Measurements from ENCODE around the gene MRPS10. TPM values are rescaled to one million over a fixed set of nuclear protein-coding genes. Genes with fewer than 3 reads are reported as not detected.
A peak's percentile ranks its signal among the peaks of the same experiment; 100 is the strongest.

Gene MRPS10
- total and polyA plus RNA-seq, 4 experiments from 2014 or later, result 22.6 to 57.5 (median 32.7) TPM

DNA sequence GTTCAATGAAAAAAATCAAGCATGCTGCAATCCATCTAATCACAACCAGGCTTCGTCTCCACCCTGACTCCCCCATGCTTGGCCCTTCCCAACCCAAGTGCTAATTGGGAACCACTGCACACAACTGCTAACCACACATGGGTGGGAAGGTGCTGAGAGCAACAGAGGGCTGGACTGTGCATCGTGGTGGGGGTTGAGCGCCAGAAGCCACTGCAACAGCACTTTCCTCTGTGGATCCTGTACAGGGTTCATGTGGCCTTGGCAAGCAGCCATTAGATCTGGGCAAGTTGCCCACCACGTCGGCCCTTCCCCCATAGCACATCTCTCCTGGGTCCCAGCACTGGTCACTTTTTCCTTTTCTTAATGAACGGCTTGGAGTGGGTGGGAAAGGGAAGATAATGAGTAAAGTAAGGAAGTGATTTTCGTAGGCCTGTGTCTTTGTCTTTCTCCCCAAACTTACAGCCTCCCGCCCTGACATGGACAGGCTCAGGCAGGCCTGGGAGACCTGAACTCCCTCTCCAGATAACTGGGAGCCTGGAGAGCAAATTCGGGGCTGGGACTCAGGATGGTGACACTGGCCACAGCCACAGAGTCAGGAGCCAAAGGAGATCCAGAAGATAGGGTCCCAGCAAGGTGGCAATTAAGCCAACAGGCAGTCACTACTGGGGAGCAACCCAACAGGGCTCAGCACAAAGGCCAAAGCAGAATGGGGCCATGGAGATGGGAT is 34.4 kb upstream of the MRPS10 start:
- no peaks in the 10 kb centered on the region for H3K27me3 Mint-ChIP-seq
- H3K4me1 Mint-ChIP-seq, result no peaks in the 10 kb centered on the region
- Histone ChIP-seq H3K9me3 (ENCODE audit: control insufficient read depth in 1 of 2, low read length in 2 of 2) (no peaks in the 10 kb centered on the region), H3K27ac (ENCODE audit: low read depth, low read length) (no peak overlapping the region), H3K36me3 (ENCODE audit: insufficient read depth, low read length) (peaks cover 50% of the 10 kb centered on the region), H3K4me3 (ENCODE audit: low read length in 2 of 2) (no peak overlapping the region), H3K27me3 (ENCODE audit: insufficient read depth, low read length) (no peaks in the 10 kb centered on the region), H3K4me1 (ENCODE audit: insufficient read depth, low read length) (no peaks in the 10 kb centered on the region)
- POLR2A ChIA-PET (ENCODE audit: partially characterized antibody), result no interaction called here
- peak overlapping the region in 2 of 7 donors; percentile 29 to 57 for H3K27ac Mint-ChIP-seq
- no peaks in the 10 kb centered on the region for H3K9me3 Mint-ChIP-seq
- peaks cover 47 to 87% of the 10 kb centered on the region in 2 donors for H3K36me3 Mint-ChIP-seq
- DNase-seq, result no peak
- H3K4me3 Mint-ChIP-seq, result peak overlapping the region in 1 of 8 donors; percentile 21
- CTCF ChIA-PET (ENCODE audit: partially characterized antibody), result interaction anchor here (1.6 kb wide), 2 partner anchors 295 kb away, joined by 5 to 10 read pairs; no protein-coding TSS in a partner anchor
- intact Hi-C loops (cut with micrococcal nuclease), result no loop called here

DNA sequence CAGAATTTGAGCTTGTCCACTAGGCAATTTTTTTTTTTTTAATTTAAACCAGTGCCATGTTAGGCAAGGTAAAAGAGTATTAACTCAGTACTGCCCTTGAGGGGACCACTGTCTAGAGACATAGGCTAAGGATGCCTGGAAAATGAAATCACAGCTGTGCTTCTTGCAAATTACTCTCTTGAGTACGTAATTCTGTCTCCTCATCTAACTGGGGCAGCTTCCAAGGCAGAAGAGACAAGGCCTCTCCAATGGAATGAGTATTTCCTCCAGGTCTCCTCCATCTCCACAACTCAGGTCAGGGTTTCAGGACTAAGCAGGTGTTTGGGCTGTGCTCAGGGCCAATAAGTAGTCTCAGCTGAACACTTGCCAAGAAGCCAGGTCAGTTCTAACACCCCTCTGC is 33.8 kb upstream of the MRPS10 start:
- ChIA-PET CTCF (ENCODE audit: partially characterized antibody) (interaction anchor here (1.6 kb wide), 1 partner anchor 296 kb away, joined by 5 read pairs; no protein-coding TSS in a partner anchor), POLR2A (ENCODE audit: partially characterized antibody) (no interaction called here)
- no peaks in the 10 kb centered on the region for H3K4me1 Mint-ChIP-seq
- H3K4me3 ChIP-seq (ENCODE audit: low read length in 2 of 2), result no peak overlapping the region
- H3K9me3 ChIP-seq (ENCODE audit: control insufficient read depth in 1 of 2, low read length in 2 of 2), result no peaks in the 10 kb centered on the region
- H3K27me3 ChIP-seq (ENCODE audit: insufficient read depth, low read length), result no peaks in the 10 kb centered on the region
- no peaks in the 10 kb centered on the region for H3K9me3 Mint-ChIP-seq
- H3K4me1 ChIP-seq (ENCODE audit: insufficient read depth, low read length), result no peaks in the 10 kb centered on the region
- peak overlapping the region in 1 of 7 donors; percentile 25 for H3K27ac Mint-ChIP-seq
- no peak for DNase-seq
- H3K27me3 Mint-ChIP-seq, result no peaks in the 10 kb centered on the region
- intact Hi-C loops (cut with micrococcal nuclease), result no loop called here
- no peak overlapping the region for H3K4me3 Mint-ChIP-seq
- H3K27ac ChIP-seq (ENCODE audit: low read depth, low read length), result no peak overlapping the region
- H3K36me3 Mint-ChIP-seq, result peaks cover 45 to 85% of the 10 kb centered on the region in 2 donors
- H3K36me3 ChIP-seq (ENCODE audit: insufficient read depth, low read length), result peaks cover 51% of the 10 kb centered on the region

DNA sequence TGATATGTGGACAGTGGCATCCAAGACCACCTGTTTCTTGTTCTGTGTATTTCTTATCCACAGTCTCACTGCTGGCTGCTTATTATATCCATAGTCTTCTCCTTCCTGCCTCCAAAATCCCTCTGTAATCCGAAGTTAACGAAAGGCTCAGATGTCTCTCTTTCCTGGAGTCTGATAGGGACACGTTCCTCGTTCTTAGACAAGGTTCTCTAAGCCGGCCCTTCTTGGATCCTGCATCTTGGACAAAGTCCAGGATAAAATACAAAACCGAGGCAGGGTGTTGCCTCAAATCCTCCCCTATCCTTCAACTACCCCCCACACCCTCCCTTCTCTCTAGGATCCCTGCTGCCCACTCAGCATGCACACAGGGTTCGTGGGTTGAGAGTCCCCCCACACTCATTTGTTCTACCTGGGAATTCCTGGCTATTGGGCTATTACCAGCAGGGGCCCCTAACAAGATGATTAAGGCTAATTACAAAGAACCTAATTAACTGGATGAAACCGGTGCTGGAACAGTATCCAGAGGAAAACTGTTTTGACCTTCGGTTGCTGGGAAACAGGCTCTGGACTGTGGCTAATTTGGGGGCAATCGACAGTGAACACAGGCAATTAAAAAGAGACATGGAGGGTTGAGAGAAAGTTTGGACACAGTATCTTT is 32.7 kb upstream of the MRPS10 start:
- intact Hi-C loops (cut with micrococcal nuclease), result no loop called here
- Mint-ChIP-seq H3K9me3 (no peaks in the 10 kb centered on the region), H3K4me3 (no peak overlapping the region), H3K27me3 (no peaks in the 10 kb centered on the region), H3K4me1 (no peaks in the 10 kb centered on the region), H3K36me3 (peaks cover 48 to 81% of the 10 kb centered on the region in 2 donors), H3K27ac (peak overlapping the region in 2 of 7 donors; percentile 41 to 77)
- no peaks in the 10 kb centered on the region for H3K4me1 ChIP-seq (ENCODE audit: insufficient read depth, low read length)
- ChIA-PET CTCF (ENCODE audit: partially characterized antibody) (interaction anchor here (1.6 kb wide), 1 partner anchor 297 kb away, joined by 5 read pairs; no protein-coding TSS in a partner anchor), POLR2A (ENCODE audit: partially characterized antibody) (no interaction called here)
- no peaks in the 10 kb centered on the region for H3K9me3 ChIP-seq (ENCODE audit: control insufficient read depth in 1 of 2, low read length in 2 of 2)
- no peak overlapping the region for H3K27ac ChIP-seq (ENCODE audit: low read depth, low read length)
- H3K4me3 ChIP-seq (ENCODE audit: low read length in 2 of 2), result no peak overlapping the region
- peaks cover 48% of the 10 kb centered on the region for H3K36me3 ChIP-seq (ENCODE audit: insufficient read depth, low read length)
- DNase-seq, result no peak
- no peaks in the 10 kb centered on the region for H3K27me3 ChIP-seq (ENCODE audit: insufficient read depth, low read length)

DNA sequence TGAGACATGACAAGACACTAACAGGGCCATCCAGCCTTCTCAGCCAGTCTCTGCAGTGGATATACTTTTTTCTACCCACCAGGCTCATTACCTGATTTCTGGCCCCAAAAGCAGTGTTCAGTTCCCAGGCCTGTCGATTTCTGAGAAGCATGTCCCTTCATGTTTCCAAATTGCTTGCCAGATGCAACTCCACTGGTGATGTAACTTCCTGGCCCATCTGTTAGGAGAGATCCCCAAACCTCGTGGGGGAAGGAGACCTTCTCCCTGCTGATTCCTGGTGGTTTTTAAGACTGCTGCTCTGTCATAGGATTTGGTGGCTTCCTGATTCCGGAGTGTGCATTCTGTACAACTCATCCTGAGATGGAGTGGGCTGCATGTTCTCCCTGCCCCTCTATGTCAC is 31.6 kb upstream of the MRPS10 start:
- H3K4me1 Mint-ChIP-seq, result no peaks in the 10 kb centered on the region
- H3K27me3 ChIP-seq (ENCODE audit: insufficient read depth, low read length), result no peaks in the 10 kb centered on the region
- no peak overlapping the region for H3K4me3 Mint-ChIP-seq
- no peak overlapping the region for H3K27ac ChIP-seq (ENCODE audit: low read depth, low read length)
- intact Hi-C loops (cut with micrococcal nuclease), result no loop called here
- ChIA-PET POLR2A (ENCODE audit: partially characterized antibody) (no interaction called here), CTCF (ENCODE audit: partially characterized antibody) (no interaction called here)
- H3K9me3 Mint-ChIP-seq, result no peaks in the 10 kb centered on the region
- H3K4me1 ChIP-seq (ENCODE audit: insufficient read depth, low read length), result no peaks in the 10 kb centered on the region
- H3K27me3 Mint-ChIP-seq, result no peaks in the 10 kb centered on the region
- H3K36me3 ChIP-seq (ENCODE audit: insufficient read depth, low read length), result peaks cover 37% of the 10 kb centered on the region
- no peak for DNase-seq
- peaks cover 52 to 79% of the 10 kb centered on the region in 2 donors for H3K36me3 Mint-ChIP-seq
- no peak overlapping the region for H3K27ac Mint-ChIP-seq
- H3K4me3 ChIP-seq (ENCODE audit: low read length in 2 of 2), result no peak overlapping the region
- no peaks in the 10 kb centered on the region for H3K9me3 ChIP-seq (ENCODE audit: control insufficient read depth in 1 of 2, low read length in 2 of 2)

DNA sequence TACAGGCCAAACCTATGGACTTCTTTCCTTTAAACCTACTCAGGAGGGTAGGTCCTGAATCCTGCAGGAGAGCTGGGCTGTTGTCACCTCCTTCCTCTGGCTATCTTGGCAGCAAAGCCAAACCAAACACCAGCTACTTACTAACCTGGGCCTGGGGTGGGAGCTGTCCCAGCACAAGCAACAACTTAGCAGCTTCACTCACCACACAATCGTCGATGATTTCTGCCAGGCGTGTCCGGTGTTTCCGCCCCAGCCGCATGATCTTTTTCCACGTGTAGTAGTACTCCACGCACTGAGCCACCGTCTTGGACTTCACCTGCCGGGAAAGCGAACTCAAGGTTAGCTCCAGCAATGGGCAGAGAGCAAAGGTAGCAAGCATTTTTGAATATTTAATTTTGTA is 25.4 kb upstream of the MRPS10 start:
- no peak for DNase-seq
- H3K4me1 ChIP-seq (ENCODE audit: insufficient read depth, low read length), result no peaks in the 10 kb centered on the region
- no peaks in the 10 kb centered on the region for H3K9me3 ChIP-seq (ENCODE audit: control insufficient read depth in 1 of 2, low read length in 2 of 2)
- intact Hi-C loops (cut with micrococcal nuclease), result no loop called here
- no peak overlapping the region for H3K4me3 ChIP-seq (ENCODE audit: low read length in 2 of 2)
- H3K27me3 ChIP-seq (ENCODE audit: insufficient read depth, low read length), result no peaks in the 10 kb centered on the region
- peaks cover 36% of the 10 kb centered on the region for H3K36me3 ChIP-seq (ENCODE audit: insufficient read depth, low read length)
- H3K4me3 Mint-ChIP-seq, result no peak overlapping the region
- H3K36me3 Mint-ChIP-seq, result peaks cover 43 to 76% of the 10 kb centered on the region in 2 donors
- peaks cover 0 to 4% (median 2%) of the 10 kb centered on the region in 4 donors for H3K4me1 Mint-ChIP-seq
- no peak overlapping the region for H3K27ac ChIP-seq (ENCODE audit: low read depth, low read length)
- no peaks in the 10 kb centered on the region for H3K9me3 Mint-ChIP-seq
- CTCF ChIA-PET (ENCODE audit: partially characterized antibody), result interaction anchor here (1.9 to 4.2 kb wide), 2 partner anchors 18 to 305 kb away, joined by 4 to 19 read pairs; no protein-coding TSS in a partner anchor
- no peaks in the 10 kb centered on the region for H3K27me3 Mint-ChIP-seq
- H3K27ac Mint-ChIP-seq, result peak overlapping the region in 1 of 7 donors; percentile 24
- POLR2A ChIA-PET (ENCODE audit: partially characterized antibody), result no interaction called here

DNA sequence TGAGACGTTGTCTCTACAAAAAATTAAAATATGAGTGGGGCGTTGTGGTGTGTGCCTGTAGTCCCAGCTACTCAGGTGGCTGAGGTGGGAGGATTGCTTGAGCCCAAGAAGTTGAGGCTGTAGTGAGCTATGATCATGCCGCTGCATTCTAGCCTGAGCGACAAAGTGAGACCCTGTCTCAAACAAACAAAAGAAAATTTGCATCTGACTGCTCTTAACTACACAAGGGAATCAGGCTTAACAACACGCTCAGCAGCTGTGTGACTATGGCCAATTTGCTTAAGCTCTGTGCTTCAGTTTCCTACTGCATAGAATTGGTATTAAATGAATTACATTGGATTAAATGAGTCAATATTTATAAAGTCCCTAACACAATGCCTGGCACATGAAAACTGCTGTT is 24.3 kb upstream of the MRPS10 start:
- Mint-ChIP-seq H3K36me3 (peaks cover 41 to 78% of the 10 kb centered on the region in 2 donors), H3K27ac (peak overlapping the region in 2 of 7 donors; percentile 61 to 80)
- CTCF ChIA-PET (ENCODE audit: partially characterized antibody), result interaction anchor here (0.9 to 4.2 kb wide), 2 partner anchors 28 to 306 kb away, joined by 3 to 19 read pairs; no protein-coding TSS in a partner anchor

DNA sequence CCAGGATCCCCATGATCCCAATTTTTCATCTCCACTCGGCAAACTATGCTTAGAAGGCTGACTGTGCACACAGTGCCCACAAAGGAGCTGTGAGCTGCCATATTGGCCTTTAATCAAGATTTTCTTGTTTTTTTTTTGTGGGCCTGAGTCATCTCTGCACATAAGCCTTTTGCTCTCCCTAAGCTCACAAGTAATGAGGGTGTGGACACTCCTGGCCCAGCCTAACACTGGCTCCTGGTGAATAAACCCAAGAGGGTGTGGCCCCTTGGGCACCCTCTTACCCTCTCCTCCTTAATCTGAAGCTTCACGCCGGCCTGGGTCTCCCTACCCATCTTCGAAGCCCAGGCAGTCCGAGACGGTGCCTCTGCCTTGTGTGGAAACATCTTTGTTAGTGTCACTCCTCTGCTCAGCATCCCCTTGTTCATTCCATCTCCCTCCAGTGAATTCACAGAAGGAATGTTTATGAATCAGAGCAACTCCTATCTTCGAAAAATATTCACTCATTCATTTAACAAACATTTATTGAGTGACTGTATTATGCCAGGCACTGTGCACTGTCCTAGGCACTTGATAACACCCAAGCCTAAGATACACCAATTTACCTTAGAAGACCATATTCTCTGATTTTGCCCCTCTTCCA is 22.2 kb upstream of the MRPS10 start:
- CTCF ChIA-PET (ENCODE audit: partially characterized antibody), result interaction anchor here (0.6 to 0.7 kb wide), 2 partner anchors 16 to 308 kb away, joined by 3 to 4 read pairs; no protein-coding TSS in a partner anchor
- Mint-ChIP-seq H3K9me3 (no peaks in the 10 kb centered on the region), H3K36me3 (peaks cover 48 to 83% of the 10 kb centered on the region in 2 donors), H3K4me3 (no peak overlapping the region), H3K27ac (peak overlapping the region in 2 of 7 donors; percentile 60 to 75), H3K4me1 (peaks cover 0 to 9% (median 6%) of the 10 kb centered on the region in 4 donors), H3K27me3 (no peaks in the 10 kb centered on the region)
- H3K36me3 ChIP-seq (ENCODE audit: insufficient read depth, low read length), result peaks cover 26% of the 10 kb centered on the region
- no peak overlapping the region for H3K4me3 ChIP-seq (ENCODE audit: low read length in 2 of 2)
- no peak for DNase-seq
- H3K27ac ChIP-seq (ENCODE audit: low read depth, low read length), result no peak overlapping the region
- H3K9me3 ChIP-seq (ENCODE audit: control insufficient read depth in 1 of 2, low read length in 2 of 2), result no peaks in the 10 kb centered on the region
- POLR2A ChIA-PET (ENCODE audit: partially characterized antibody), result no interaction called here
- no peaks in the 10 kb centered on the region for H3K4me1 ChIP-seq (ENCODE audit: insufficient read depth, low read length)
- intact Hi-C loops (cut with micrococcal nuclease), result no loop called here
- H3K27me3 ChIP-seq (ENCODE audit: insufficient read depth, low read length), result no peaks in the 10 kb centered on the region

More for the DNA sequence above, 24.3 kb upstream of the MRPS10 start:
- peaks cover 34% of the 10 kb centered on the region for H3K36me3 ChIP-seq (ENCODE audit: insufficient read depth, low read length)
- H3K4me3 Mint-ChIP-seq, result no peak overlapping the region
- H3K27me3 ChIP-seq (ENCODE audit: insufficient read depth, low read length), result no peaks in the 10 kb centered on the region
- H3K27me3 Mint-ChIP-seq, result no peaks in the 10 kb centered on the region
- no peak for DNase-seq
- no peaks in the 10 kb centered on the region for H3K9me3 Mint-ChIP-seq
- H3K4me1 Mint-ChIP-seq, result peaks cover 0 to 5% (median 3%) of the 10 kb centered on the region in 4 donors
- H3K4me3 ChIP-seq (ENCODE audit: low read length in 2 of 2), result no peak overlapping the region
- no peaks in the 10 kb centered on the region for H3K9me3 ChIP-seq (ENCODE audit: control insufficient read depth in 1 of 2, low read length in 2 of 2)
- intact Hi-C loops (cut with micrococcal nuclease), result no loop called here
- H3K27ac ChIP-seq (ENCODE audit: low read depth, low read length), result no peak overlapping the region
- H3K4me1 ChIP-seq (ENCODE audit: insufficient read depth, low read length), result no peaks in the 10 kb centered on the region
- POLR2A ChIA-PET (ENCODE audit: partially characterized antibody), result no interaction called here

All from CD4-positive, alpha-beta memory T cell (primary cell).